Measurements from ENCODE around the gene CTIF.

DNA sequence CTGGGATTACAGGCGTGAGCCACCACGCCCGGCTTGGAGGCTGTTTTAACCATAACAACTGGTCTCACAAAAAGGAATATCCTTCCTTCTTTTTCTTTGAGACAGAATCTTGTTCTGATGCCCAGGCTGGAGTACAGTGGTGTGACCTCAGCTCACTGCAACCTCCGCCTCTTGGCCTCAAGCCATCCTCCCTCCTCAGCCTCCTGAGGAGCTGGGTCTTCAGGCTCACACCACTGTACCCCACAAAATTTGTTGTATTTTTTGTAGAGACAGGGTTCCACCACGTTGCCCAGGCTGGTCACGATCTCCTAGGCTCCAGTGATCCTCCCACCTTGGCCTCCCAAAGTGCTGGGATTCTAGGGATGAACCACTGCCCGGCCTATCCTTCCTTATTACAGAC is 21.7 kb downstream of the CTIF start:
- no peak for TF ChIP-seq CTCF (IDR thresholded peaks at IDR 0.05)
- TF ChIP-seq POLR2A (IDR thresholded peaks at IDR 0.05) = no peak
